Measurements from ENCODE around the gene STKLD1.

Gene STKLD1

DNA sequence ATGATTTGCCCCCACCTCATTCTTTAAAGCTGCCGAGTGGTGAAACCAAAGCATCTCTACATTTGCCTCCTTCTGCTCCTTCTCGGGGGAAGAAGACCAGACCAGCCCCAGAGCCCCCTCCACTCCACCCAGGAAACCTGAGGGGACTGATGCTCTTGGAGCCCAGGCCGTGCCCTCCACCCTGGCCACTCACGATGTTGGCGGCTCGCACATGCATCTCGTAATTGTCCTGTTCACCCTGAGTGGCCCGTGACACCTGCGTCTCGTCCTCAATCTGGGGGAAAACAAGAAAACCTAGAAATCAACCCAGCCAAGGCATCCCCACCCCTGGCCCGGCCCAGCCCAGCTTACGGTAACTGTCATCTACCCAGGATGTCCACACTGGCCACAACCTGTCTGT lies 31.2 kb upstream of the STKLD1 start:
- Histone ChIP-seq H3K27ac (ENCODE audit: low read depth, low read length) (no peak overlapping the region), H3K36me3 (ENCODE audit: insufficient read depth, low read length) (peaks cover 28% of the 10 kb centered on the region), H2AFZ (ENCODE audit: low read length, unreplicated experiment) (no peak overlapping the region), H3K4me3 (ENCODE audit: low read depth, low read length) (no peak overlapping the region), H3K27me3 (ENCODE audit: insufficient read depth, low read length) (no peaks in the 10 kb centered on the region), H3K4me1 (ENCODE audit: control insufficient read depth, insufficient read depth, low read length, unreplicated experiment) (peaks cover 16% of the 10 kb centered on the region), H3K79me2 (ENCODE audit: control insufficient read depth, insufficient read depth, low read length, unreplicated experiment) (peaks cover 38% of the 10 kb centered on the region)

DNA sequence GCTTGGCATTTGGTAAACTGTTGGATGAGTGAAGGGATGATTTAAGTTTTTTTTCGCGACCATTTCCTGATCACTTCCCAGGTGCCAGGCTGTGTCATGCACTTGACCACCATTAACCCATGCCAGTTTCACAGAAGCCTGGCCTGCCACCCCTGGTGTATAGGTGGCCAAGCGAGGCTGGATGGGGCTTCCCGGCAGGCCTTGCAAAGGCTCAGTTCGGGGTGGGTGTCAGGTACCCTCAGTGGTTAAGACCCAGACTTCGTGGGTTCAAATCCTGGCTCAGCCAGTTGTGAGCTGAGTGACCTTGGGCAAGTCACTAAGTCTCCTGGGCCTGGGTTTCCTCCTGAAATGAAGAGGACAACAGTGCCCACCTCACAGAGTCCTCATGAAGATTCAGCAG lies 30.6 kb upstream of the STKLD1 start:
- peaks cover 32% of the 10 kb centered on the region for H3K36me3 ChIP-seq (ENCODE audit: insufficient read depth, low read length)
- no peak overlapping the region for H2AFZ ChIP-seq (ENCODE audit: low read length, unreplicated experiment)
- H3K4me3 ChIP-seq (ENCODE audit: low read depth, low read length), result no peak overlapping the region
- H3K27me3 ChIP-seq (ENCODE audit: insufficient read depth, low read length), result no peaks in the 10 kb centered on the region
- H3K4me1 ChIP-seq (ENCODE audit: control insufficient read depth, insufficient read depth, low read length, unreplicated experiment), result peaks cover 22% of the 10 kb centered on the region
- H3K79me2 ChIP-seq (ENCODE audit: control insufficient read depth, insufficient read depth, low read length, unreplicated experiment), result peaks cover 45% of the 10 kb centered on the region
- no peak overlapping the region for H3K27ac ChIP-seq (ENCODE audit: low read depth, low read length)

DNA sequence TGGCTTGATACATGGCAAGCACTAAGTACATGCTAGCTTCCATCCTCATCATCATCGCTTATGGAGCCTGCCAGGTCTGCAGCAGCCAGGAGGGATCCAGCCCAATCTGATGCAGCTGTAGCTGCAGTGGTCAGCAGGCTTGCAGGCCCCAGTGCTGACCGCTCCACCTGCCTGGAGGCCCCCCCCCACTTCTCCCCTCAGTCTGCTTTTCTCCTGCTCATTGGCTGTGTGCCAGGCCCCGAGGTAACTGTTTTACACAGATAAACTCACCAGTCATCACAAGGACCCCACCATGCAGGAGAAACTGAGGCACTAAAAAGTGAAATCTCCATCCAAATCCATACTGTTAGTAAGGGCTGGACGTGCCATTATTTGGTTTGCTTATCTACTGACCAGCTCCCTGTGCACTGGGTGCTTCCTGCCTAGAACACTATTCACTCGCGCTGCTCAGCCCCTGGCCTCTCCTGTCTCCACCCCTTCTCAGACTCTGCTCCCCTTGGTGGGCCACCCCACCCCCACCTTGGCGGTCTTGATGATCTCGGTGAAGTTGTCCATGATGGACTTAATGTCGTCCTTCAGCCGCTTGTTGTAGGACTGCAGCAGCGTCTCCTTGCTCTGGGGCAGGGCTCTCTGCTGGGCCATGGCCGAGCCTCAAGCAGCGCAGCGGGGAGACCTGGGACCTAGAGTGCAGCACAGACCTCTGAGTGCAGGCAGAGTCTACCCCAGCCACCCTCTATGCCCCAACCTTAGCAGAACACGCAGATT lies 30.0 kb upstream of the STKLD1 start:
- H3K4me3 ChIP-seq (ENCODE audit: low read depth, low read length), result peak overlapping the region; percentile 99
- H3K36me3 ChIP-seq (ENCODE audit: insufficient read depth, low read length), result peaks cover 37% of the 10 kb centered on the region
- H3K79me2 ChIP-seq (ENCODE audit: control insufficient read depth, insufficient read depth, low read length, unreplicated experiment), result peaks cover 49% of the 10 kb centered on the region
- H2AFZ ChIP-seq (ENCODE audit: low read length, unreplicated experiment), result no peak overlapping the region
- no peaks in the 10 kb centered on the region for H3K27me3 ChIP-seq (ENCODE audit: insufficient read depth, low read length)
- H3K27ac ChIP-seq (ENCODE audit: low read depth, low read length), result no peak overlapping the region
- peaks cover 28% of the 10 kb centered on the region for H3K4me1 ChIP-seq (ENCODE audit: control insufficient read depth, insufficient read depth, low read length, unreplicated experiment)

DNA sequence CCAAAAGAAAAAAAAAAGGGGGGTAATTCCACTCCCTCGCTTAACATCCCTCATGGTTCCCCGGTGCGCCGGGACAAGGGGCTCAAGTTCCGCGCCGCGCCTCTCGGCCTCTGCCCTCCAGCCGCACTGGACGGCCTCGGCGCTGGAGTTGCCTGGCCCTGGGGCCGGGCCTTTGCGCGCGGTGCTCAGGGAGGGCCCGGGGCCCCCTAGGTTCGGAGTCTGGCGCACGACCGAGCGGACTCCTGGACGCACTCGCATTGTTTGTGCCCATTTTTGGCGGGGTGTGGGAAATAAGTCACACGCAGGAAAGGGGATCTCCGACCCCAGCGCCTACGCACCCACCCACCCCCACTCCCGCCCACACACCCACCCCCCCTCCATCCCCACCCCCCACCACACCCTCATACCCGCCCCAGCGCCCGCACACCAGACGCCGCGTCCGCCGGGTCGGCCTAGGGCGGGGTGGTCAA lies 28.6 kb upstream of the STKLD1 start:
- peaks cover 46% of the 10 kb centered on the region for H3K36me3 ChIP-seq (ENCODE audit: insufficient read depth, low read length)
- H3K4me1 ChIP-seq (ENCODE audit: control insufficient read depth, insufficient read depth, low read length, unreplicated experiment), result peaks cover 35% of the 10 kb centered on the region
- no peaks in the 10 kb centered on the region for H3K27me3 ChIP-seq (ENCODE audit: insufficient read depth, low read length)
- H3K79me2 ChIP-seq (ENCODE audit: control insufficient read depth, insufficient read depth, low read length, unreplicated experiment), result peaks cover 49% of the 10 kb centered on the region
- no peak overlapping the region for H2AFZ ChIP-seq (ENCODE audit: low read length, unreplicated experiment)
- H3K27ac ChIP-seq (ENCODE audit: low read depth, low read length), result peak overlapping the region; percentile 93
- H3K4me3 ChIP-seq (ENCODE audit: low read depth, low read length), result peak overlapping the region; percentile 99

DNA sequence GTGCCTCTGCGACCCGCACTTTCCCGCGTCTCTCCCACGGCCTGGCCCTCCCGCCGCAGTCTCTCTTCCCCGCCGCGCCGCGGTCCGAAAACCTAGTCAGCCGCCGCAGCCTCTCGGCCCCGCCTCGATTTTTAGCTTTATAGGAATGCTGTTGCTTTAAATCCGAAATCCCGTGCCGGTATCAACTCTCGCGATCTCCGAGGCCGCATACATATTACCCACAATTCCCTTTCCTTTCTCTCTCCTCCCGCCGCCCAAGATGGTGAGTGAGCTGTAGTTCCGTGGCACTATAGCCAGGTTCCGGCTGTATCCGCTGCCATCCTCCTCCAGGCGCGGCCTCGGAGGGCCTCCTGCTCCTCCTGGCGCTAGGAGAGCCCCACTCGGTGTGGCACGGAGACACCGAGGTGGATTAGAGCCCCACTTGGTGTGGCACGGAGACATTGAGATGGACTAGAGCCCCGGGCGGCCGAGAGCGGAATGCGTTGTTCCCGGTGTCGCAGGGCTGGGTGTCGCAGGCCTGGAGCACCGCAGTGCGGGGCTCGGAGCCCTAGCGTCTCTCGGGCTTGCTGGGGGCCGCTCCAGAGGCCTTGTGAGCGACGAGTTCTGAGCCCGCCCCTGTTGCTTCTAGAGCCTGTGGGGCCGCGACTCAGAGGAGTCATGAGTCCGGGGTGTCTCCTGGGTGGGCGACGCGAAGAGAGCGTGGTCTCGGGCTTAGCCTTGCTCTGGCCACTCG lies 28.0 kb upstream of the STKLD1 start, which contains the start of the genes MED22 and RPL7A:
MED22 (minus strand) TSS at position 147 of the 733 bp plus-strand sequence. CDS start 1,469 bp downstream, outside the sequence.
RPL7A (plus strand) TSS at position 234 of the 733 bp plus-strand sequence; CDS start at position 260, 26 bp downstream.
- H3K79me2 ChIP-seq (ENCODE audit: control insufficient read depth, insufficient read depth, low read length, unreplicated experiment), result peaks cover 49% of the 10 kb centered on the region
- peaks cover 47% of the 10 kb centered on the region for H3K36me3 ChIP-seq (ENCODE audit: insufficient read depth, low read length)
- H3K4me3 ChIP-seq (ENCODE audit: low read depth, low read length), result peak within 1 kb of the TSS; percentile 99
- peak within 1 kb of the TSS; percentile 93 for H3K27ac ChIP-seq (ENCODE audit: low read depth, low read length)
- no peaks in the 10 kb centered on the region for H3K27me3 ChIP-seq (ENCODE audit: insufficient read depth, low read length)
- peaks cover 35% of the 10 kb centered on the region for H3K4me1 ChIP-seq (ENCODE audit: control insufficient read depth, insufficient read depth, low read length, unreplicated experiment)
- no peak within 1 kb of the TSS for H2AFZ ChIP-seq (ENCODE audit: low read length, unreplicated experiment)

DNA sequence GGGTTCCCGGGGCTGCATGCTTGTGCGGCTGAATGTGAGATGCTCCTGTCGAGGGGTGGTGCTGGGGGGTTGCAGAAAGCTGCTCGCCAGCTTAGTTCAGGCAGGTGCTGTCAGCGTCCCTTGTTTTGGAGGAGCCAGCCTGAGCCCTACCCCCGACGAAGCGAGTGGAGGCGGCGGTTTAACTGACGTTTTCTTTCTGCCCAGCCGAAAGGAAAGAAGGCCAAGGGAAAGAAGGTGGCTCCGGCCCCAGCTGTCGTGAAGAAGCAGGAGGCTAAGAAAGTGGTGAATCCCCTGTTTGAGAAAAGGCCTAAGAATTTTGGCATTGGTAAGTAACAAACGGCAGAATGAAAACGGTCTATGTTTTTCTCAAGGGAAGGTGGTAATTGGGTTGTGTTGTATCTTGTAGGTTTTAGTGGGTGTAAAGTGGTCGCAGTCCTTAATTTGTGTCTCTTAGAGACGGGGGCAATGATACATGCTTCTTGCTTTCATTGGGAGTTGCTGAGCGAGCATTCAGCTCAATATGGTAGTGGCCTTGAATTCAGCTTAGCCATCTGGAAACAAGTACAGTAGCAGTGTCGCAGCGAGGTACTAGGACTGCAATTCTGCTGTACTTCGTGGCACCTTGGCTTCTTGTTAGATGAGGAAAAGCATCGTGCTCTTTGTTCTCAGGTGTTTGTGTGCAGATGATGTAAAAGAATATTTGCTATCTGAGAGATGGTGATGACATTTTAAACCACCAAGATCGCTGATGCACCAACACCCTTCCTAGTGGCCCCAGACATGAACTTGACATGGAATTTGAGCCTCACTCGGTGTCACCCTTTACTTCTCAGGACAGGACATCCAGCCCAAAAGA lies 27.2 kb upstream of the STKLD1 start:
- H2AFZ ChIP-seq (ENCODE audit: low read length, unreplicated experiment), result no peak overlapping the region
- H3K27ac ChIP-seq (ENCODE audit: low read depth, low read length), result peak overlapping the region; percentile 93
- H3K4me1 ChIP-seq (ENCODE audit: control insufficient read depth, insufficient read depth, low read length, unreplicated experiment), result peaks cover 35% of the 10 kb centered on the region
- peak overlapping the region; percentile 99 for H3K4me3 ChIP-seq (ENCODE audit: low read depth, low read length)
- H3K27me3 ChIP-seq (ENCODE audit: insufficient read depth, low read length), result no peaks in the 10 kb centered on the region
- H3K79me2 ChIP-seq (ENCODE audit: control insufficient read depth, insufficient read depth, low read length, unreplicated experiment), result peaks cover 49% of the 10 kb centered on the region
- peaks cover 47% of the 10 kb centered on the region for H3K36me3 ChIP-seq (ENCODE audit: insufficient read depth, low read length)

DNA sequence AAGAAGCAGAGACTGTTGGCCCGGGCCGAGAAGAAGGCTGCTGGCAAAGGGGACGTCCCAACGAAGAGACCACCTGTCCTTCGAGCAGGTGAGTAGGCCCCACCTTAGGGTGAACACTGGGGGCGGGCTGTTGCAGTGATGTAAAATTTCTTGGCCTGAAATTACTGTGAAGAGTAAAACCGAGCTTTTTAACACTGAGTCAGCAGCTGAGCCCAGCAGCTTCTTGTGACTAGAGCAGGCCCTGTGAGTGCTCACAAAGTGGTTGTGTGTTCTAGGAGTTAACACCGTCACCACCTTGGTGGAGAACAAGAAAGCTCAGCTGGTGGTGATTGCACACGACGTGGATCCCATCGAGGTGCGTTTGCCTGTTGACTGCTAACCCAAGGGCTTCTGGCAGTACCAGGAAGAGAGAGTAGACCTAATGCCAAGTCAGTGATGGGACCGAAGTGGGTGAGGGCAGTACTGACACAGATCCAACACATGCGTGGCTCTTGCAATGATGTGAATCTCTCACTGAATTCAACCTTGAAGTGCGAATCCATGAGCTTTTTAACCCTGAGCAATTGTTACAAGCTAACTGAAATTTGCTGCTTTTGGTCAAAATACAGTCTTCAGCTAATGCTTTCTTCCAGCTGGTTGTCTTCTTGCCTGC lies 26.1 kb upstream of the STKLD1 start:
- peak overlapping the region; percentile 93 for H3K27ac ChIP-seq (ENCODE audit: low read depth, low read length)

DNA sequence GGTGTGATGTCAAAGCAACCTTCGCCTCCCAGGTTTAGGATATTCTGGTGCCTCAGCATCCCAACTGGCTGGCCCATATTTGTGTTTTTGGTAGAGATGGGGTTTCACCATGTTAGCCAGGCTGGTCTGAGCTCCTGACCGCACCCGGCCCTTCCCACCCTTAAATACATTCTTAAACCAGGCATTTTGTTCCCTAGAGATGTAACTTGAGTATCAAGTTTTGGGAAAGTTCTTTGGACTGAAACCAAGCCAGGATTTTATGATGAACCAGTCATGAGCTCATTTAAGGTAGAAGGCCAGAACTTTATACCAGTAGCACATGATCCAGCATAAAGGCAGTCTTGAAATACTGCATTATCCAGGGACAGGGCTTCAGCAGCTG lies 24.6 kb upstream of the STKLD1 start:
- peaks cover 38% of the 10 kb centered on the region for H3K4me1 ChIP-seq (ENCODE audit: control insufficient read depth, insufficient read depth, low read length, unreplicated experiment)
- H2AFZ ChIP-seq (ENCODE audit: low read length, unreplicated experiment), result no peak overlapping the region
- H3K27ac ChIP-seq (ENCODE audit: low read depth, low read length), result peak overlapping the region; percentile 93
- H3K79me2 ChIP-seq (ENCODE audit: control insufficient read depth, insufficient read depth, low read length, unreplicated experiment), result peaks cover 42% of the 10 kb centered on the region
- no peak overlapping the region for H3K4me3 ChIP-seq (ENCODE audit: low read depth, low read length)
- no peaks in the 10 kb centered on the region for H3K27me3 ChIP-seq (ENCODE audit: insufficient read depth, low read length)
- peaks cover 37% of the 10 kb centered on the region for H3K36me3 ChIP-seq (ENCODE audit: insufficient read depth, low read length)

More for the DNA sequence above, 26.1 kb upstream of the STKLD1 start:
- H3K36me3 ChIP-seq (ENCODE audit: insufficient read depth, low read length), result peaks cover 44% of the 10 kb centered on the region
- H3K27me3 ChIP-seq (ENCODE audit: insufficient read depth, low read length), result no peaks in the 10 kb centered on the region
- no peak overlapping the region for H2AFZ ChIP-seq (ENCODE audit: low read length, unreplicated experiment)
- H3K4me3 ChIP-seq (ENCODE audit: low read depth, low read length), result peak overlapping the region; percentile 99
- peaks cover 40% of the 10 kb centered on the region for H3K4me1 ChIP-seq (ENCODE audit: control insufficient read depth, insufficient read depth, low read length, unreplicated experiment)
- peaks cover 53% of the 10 kb centered on the region for H3K79me2 ChIP-seq (ENCODE audit: control insufficient read depth, insufficient read depth, low read length, unreplicated experiment)

DNA sequence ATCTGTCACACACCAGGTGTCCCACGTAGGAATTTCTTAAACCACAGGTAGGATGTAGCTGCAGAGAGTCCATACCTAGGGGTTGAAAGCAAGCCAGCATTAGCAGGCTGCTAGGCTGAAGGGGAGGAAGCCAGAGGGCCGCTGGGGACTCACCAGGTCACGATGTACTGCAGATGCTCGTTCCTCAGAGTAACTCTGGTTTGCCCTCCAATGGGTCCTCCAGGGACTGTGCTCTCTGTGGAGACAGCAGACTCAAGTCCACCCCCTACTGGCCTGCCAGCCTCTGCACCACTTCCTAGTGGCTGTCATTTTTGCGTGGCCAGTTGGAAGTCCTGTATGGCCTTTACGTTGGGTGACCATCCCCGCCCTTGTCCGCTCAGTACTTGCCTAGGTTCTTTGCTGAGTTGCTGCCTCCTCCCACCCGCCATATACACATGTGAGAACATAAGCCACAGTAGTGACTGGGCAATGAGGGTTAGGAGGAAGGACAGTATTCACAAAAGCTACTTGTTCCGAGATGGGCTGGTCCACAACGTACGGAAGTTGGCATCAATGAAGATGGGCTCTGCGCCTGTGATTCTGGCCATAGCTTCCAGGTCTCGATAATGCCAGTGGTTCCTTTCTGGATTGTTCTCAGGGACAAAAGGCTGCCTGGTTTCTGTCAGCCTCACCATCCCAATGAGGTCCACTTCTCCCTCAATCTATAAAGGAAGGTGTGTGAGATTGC lies 24.1 kb upstream of the STKLD1 start:
- Histone ChIP-seq H3K4me1 (ENCODE audit: control insufficient read depth, insufficient read depth, low read length, unreplicated experiment) (peaks cover 39% of the 10 kb centered on the region), H3K79me2 (ENCODE audit: control insufficient read depth, insufficient read depth, low read length, unreplicated experiment) (peaks cover 40% of the 10 kb centered on the region), H3K27ac (ENCODE audit: low read depth, low read length) (peak overlapping the region; percentile 51), H3K27me3 (ENCODE audit: insufficient read depth, low read length) (no peaks in the 10 kb centered on the region), H2AFZ (ENCODE audit: low read length, unreplicated experiment) (no peak overlapping the region), H3K36me3 (ENCODE audit: insufficient read depth, low read length) (peaks cover 37% of the 10 kb centered on the region), H3K4me3 (ENCODE audit: low read depth, low read length) (no peak overlapping the region)

Measured in ACC112 (cell line).